RKO (cell line): Measurements from ENCODE around the gene UBAC2.

Experiments
- DNase-seq: peaks from one replicate; pipeline ENCODE4 v3.0.0-alpha.2; 2016; ENCODE audit warnings: low spot score

The UBAC2 gene

GRCh38 chr13:99270518-99270917 is 69.9 kb downstream of the UBAC2 start:
- DNase-seq, result no peak

GRCh38 chr13:99271249-99271648 is 70.6 kb downstream of the UBAC2 start:
- DNase-seq, result no peak

GRCh38 chr13:99272481-99272880 is 71.8 kb downstream of the UBAC2 start:
- DNase-seq, result no peak

GRCh38 chr13:99273128-99273527 is 72.5 kb downstream of the UBAC2 start:
- DNase-seq, result no peak

GRCh38 chr13:99275093-99275469 is 74.4 kb downstream of the UBAC2 start:
- peak; percentile 1 for DNase-seq

GRCh38 chr13:99276706-99277105 is 76.1 kb downstream of the UBAC2 start:
- DNase-seq, result no peak

GRCh38 chr13:99277629-99278028 is 77.0 kb downstream of the UBAC2 start:
- DNase-seq, result no peak

GRCh38 chr13:99278200-99278599 is 77.5 kb downstream of the UBAC2 start:
- DNase-seq, result no peak

GRCh38 chr13:99278843-99279242 is 78.2 kb downstream of the UBAC2 start:
- DNase-seq, result no peak

- DNase-seq, result no peak
Measured at GRCh38 chr13:99279637-99280036, 79.0 kb downstream of the UBAC2 start.

GRCh38 chr13:99280166-99280565 is 79.5 kb downstream of the UBAC2 start:
- no peak for DNase-seq

- no peak for DNase-seq
Measured at GRCh38 chr13:99281811-99282263, 81.2 kb downstream of the UBAC2 start.

GRCh38 chr13:99282264-99283231 is 81.9 kb downstream of the UBAC2 start:
- no peak for DNase-seq

- DNase-seq, result no peak
Measured at GRCh38 chr13:99285432-99286182, 85.0 kb downstream of the UBAC2 start.

GRCh38 chr13:99287551-99287950 is 86.9 kb downstream of the UBAC2 start:
- no peak for DNase-seq

GRCh38 chr13:99288089-99288488 is 87.4 kb downstream of the UBAC2 start:
- no peak for DNase-seq

- DNase-seq, result no peak
Measured at GRCh38 chr13:99289271-99289670, 88.6 kb downstream of the UBAC2 start.

- DNase-seq, result no peak
Measured at GRCh38 chr13:99289674-99290337, 89.2 kb downstream of the UBAC2 start.

- DNase-seq, result no peak
Measured at GRCh38 chr13:99290894-99291293, 90.2 kb downstream of the UBAC2 start.

- DNase-seq, result no peak
Measured at GRCh38 chr13:99293178-99293577, 92.5 kb downstream of the UBAC2 start.

GRCh38 chr13:99294198-99294597 is 93.5 kb downstream of the UBAC2 start:
- DNase-seq, result no peak

GRCh38 chr13:99294958-99295357 is 94.3 kb downstream of the UBAC2 start:
- no peak for DNase-seq
